ENCODE measurements around the gene ABHD4. TPM values are rescaled to one million over a fixed set of nuclear protein-coding genes. Genes with fewer than 3 reads are reported as not detected.

The ABHD4 gene
- total and polyA plus RNA-seq, 2 donors (not counting 1 experiment from before 2014, with no cell fraction given) = 10.5 to 22.7 TPM

- Histone ChIP-seq H2AFZ (ENCODE audit: insufficient read depth, low read depth, low read length, poor library complexity, severe bottlenecking) (peak overlapping the region; percentile 56), H3K4me3 (ENCODE audit: control extremely low read depth in 1 of 5, extremely low read depth in 1 of 5, insufficient read depth in 1 of 5, low read depth in 2 of 5, low read length in 4 of 5) (peak overlapping the region in 1 of 5 experiments; percentile 22), H4K20me1 (ENCODE audit: control insufficient read depth, insufficient read depth, low read length, poor library complexity, severe bottlenecking) (no peaks in the 10 kb centered on the region), H3K27ac (ENCODE audit: low read length in 2 of 2) (peak overlapping the region; percentile 76 to 78), H3K9me3 (ENCODE audit: control extremely low read depth in 1 of 3, control insufficient read depth in 2 of 3, insufficient read depth in 1 of 3, low read length in 2 of 3) (no peaks in the 10 kb centered on the region), H3K79me2 (ENCODE audit: control insufficient read depth, insufficient read depth, low read length) (peaks cover 41% of the 10 kb centered on the region), H3K27me3 (replicated peaks in 1 of 4; ENCODE audit: control extremely low read depth in 1 of 4, control insufficient read depth in 3 of 4, insufficient read depth in 4 of 4, low read length in 3 of 4) (no peaks in the 10 kb centered on the region), H3K4me1 (ENCODE audit: control insufficient read depth in 2 of 2, insufficient read depth in 2 of 2, low read length in 2 of 2) (peaks cover 85 to 92% of the 10 kb centered on the region in 2 donors), H3K9ac (ENCODE audit: low read length) (peak overlapping the region; percentile 7), H3K36me3 (replicated peaks in 1 of 2; ENCODE audit: control extremely low read depth in 1 of 2, control insufficient read depth in 1 of 2, extremely low read depth in 1 of 2, insufficient read depth in 2 of 2, low read length in 1 of 2) (peaks cover 0 to 11% of the 10 kb centered on the region in 2 experiments), H3K4me2 (replicated peaks; ENCODE audit: low read depth, low read length, poor library complexity, severe bottlenecking) (peak overlapping the region; percentile 61)
- Mint-ChIP-seq H3K4me1 (peaks cover 84% of the 10 kb centered on the region), H3K27me3 (no peaks in the 10 kb centered on the region), H3K27ac (peak overlapping the region; percentile 88), H3K4me3 (peak overlapping the region; percentile 40), H3K9me3 (ENCODE audit: insufficient read depth) (no peaks in the 10 kb centered on the region)
- CTCF ChIA-PET = interaction anchor here (0.6 to 15.3 kb wide), 14 partner anchors 8 to 497 kb away, joined by 3 to 354 read pairs (median 4); no protein-coding TSS in a partner anchor
- intact Hi-C loops (cut with micrococcal nuclease) = loop anchor here (1.0 kb wide), 1 partner anchor 8 kb away; no protein-coding TSS in a partner anchor
- 10% methylated on average over 3 of the region's 11 CpGs for WGBS (ENCODE audit: insufficient coverage)
- POLR2A ChIA-PET = interaction anchor here (0.6 to 2.6 kb wide), 4 partner anchors 8 to 530 kb away, joined by 4 to 12 read pairs (median 6); no protein-coding TSS in a partner anchor
- TF ChIP-seq EZH2 (IDR thresholded peaks at IDR 0.05; ENCODE audit: borderline replicate concordance, insufficient read depth, low read depth, low read length, poor library complexity, severe bottlenecking) (no peak), CTCF (IDR thresholded peaks at IDR 0.05) (no peak)
- DNase-seq (peak; percentile 47), ATAC-seq (ENCODE audit: low read depth) (peak; percentile 14)
These were observed 36.2 kb upstream of the ABHD4 start for GRCh38 chr14:22561661-22562579.

Measured in B cell (primary cell).